A673 (cell line): Measurements from ENCODE around the gene INPP4B. TPM values are rescaled to one million over a fixed set of nuclear protein-coding genes. Genes with fewer than 3 reads are reported as not detected.

Experiments used
- BruUV-seq: library from RNA; stranded (reverse); fragments of 400-500 nt; replicated peaks from 2 replicates; lab custom pipeline; 2021; lab: Mats Ljungman, UMichigan
- CTCF ChIA-PET: fragments of 300-600 bp; sonication (Branson Sonifier 250); formaldehyde crosslinking; loops from one replicate; lab custom pipeline; 2022; ENCODE audit warnings: antibody characterized with exemption; lab: Charles Lee
- POLR2A ChIA-PET: fragments of 300-600 bp; sonication (Branson Sonifier 250); formaldehyde crosslinking; loops from one replicate; lab custom pipeline; 2022; ENCODE audit warnings: antibody characterized with exemption; ENCODE audit not compliant: low non-redundant PET; lab: Charles Lee
- DNase-seq: peaks from one replicate; pipeline ENCODE4 v3.0.0-alpha.2; 2015; ENCODE audit warnings: low spot score
- H3K27ac ChIP-seq: fragments of 200-600 bp; sonication (generic); 2 replicates; pipeline ENCODE4 v1.5.1; 2016; ENCODE audit warnings: mixed run types, low read depth, mild to moderate bottlenecking, mixed read lengths, antibody characterized with exemption, low read length; ENCODE audit not compliant: poor library complexity, severe bottlenecking
- H3K27me3 ChIP-seq: fragments of 200-600 bp; sonication (generic); replicated peaks from 2 replicates; pipeline ENCODE4 v1.6.1; 2017; ENCODE audit warnings: mixed run types, low read depth, mild to moderate bottlenecking, mixed read lengths, antibody characterized with exemption, low read length; ENCODE audit not compliant: insufficient read depth, poor library complexity
- H3K36me3 ChIP-seq: fragments of 200-600 bp; sonication (generic); 2 replicates; pipeline ENCODE4 v1.6.1; 2016; ENCODE audit warnings: mixed run types, mild to moderate bottlenecking, mixed read lengths, antibody characterized with exemption, low read length; ENCODE audit not compliant: insufficient read depth, poor library complexity, severe bottlenecking
- H3K4me1 ChIP-seq: fragments of 200-600 bp; sonication (generic); 2 replicates; pipeline ENCODE4 v1.6.1; 2017; ENCODE audit warnings: mixed run types, mild to moderate bottlenecking, mixed read lengths, antibody characterized with exemption, low read length; ENCODE audit not compliant: insufficient read depth, poor library complexity, severe bottlenecking
- H3K4me3 ChIP-seq: fragments of 200-600 bp; sonication (generic); 2 replicates; pipeline ENCODE4 v1.5.1; 2016; ENCODE audit warnings: low read depth, mixed run types, mild to moderate bottlenecking, mixed read lengths, low read length; ENCODE audit not compliant: poor library complexity, severe bottlenecking
- H3K9me3 ChIP-seq: fragments of 200-600 bp; sonication (generic); 2 replicates; pipeline ENCODE4 v1.6.1; 2016; ENCODE audit warnings: mixed run types, low read depth, mild to moderate bottlenecking, mixed read lengths, antibody characterized with exemption, low read length; ENCODE audit not compliant: poor library complexity, severe bottlenecking
- EZH2 ChIP-seq: fragments of 200-600 bp; sonication (generic); IDR thresholded peaks from 2 replicates; pipeline ENCODE4 v1.6.1; 2017; ENCODE audit warnings: borderline replicate concordance, low read depth, mild to moderate bottlenecking, mixed read lengths, antibody characterized with exemption, low read length; ENCODE audit not compliant: poor library complexity, severe bottlenecking
- intact Hi-C: fragments of 100-400 bp; cut with micrococcal nuclease; formaldehyde crosslinking; loops from one replicate; pipeline ENCODE4 v1.10.0; 2022; ENCODE audit not compliant: unreplicated experiment
- total RNA-seq: library from RNA; stranded (reverse); gene quantifications from 2 replicates; pipeline ENCODE4 v1.2.3, GENCODE V29; 2021
- TF ChIP-seq, protein P1 (sequence below): fragments of 300-800, 200-600 bp; sonication (generic); conservative IDR thresholded peaks from 2 replicates; pipeline ENCODE4 v1.5.1; 2017; ENCODE audit warnings: low read depth, mild to moderate bottlenecking, antibody characterized with exemption, low read length, moderate library complexity, mixed read lengths

INPP4B gene
- total RNA-seq, 1 experiment from 2014 or later = 13.1 TPM

DNA sequence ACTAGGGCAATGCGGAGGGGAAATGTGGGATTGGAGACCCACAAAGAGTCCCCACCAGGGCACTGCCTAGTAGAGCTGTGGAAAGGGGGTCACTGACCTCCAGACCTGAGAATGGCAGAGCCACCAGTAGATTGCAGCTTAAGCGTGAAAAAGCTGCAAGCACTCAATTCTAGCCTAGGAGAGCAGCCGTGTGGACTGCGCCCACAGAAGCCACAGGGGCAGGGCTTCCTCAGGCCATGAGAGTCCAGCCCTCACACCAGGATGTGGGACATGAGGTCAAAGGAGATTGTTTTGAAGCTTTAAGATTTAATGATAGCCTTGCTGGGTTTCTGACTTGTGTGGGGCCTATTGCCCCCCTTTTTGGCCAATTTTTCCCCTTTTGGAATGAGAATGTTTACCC lies 379.0 kb downstream of the INPP4B start:
- intact Hi-C loops = no loop called here
- no peak for TF ChIP-seq EZH2
- TF ChIP-seq, protein P1, sequence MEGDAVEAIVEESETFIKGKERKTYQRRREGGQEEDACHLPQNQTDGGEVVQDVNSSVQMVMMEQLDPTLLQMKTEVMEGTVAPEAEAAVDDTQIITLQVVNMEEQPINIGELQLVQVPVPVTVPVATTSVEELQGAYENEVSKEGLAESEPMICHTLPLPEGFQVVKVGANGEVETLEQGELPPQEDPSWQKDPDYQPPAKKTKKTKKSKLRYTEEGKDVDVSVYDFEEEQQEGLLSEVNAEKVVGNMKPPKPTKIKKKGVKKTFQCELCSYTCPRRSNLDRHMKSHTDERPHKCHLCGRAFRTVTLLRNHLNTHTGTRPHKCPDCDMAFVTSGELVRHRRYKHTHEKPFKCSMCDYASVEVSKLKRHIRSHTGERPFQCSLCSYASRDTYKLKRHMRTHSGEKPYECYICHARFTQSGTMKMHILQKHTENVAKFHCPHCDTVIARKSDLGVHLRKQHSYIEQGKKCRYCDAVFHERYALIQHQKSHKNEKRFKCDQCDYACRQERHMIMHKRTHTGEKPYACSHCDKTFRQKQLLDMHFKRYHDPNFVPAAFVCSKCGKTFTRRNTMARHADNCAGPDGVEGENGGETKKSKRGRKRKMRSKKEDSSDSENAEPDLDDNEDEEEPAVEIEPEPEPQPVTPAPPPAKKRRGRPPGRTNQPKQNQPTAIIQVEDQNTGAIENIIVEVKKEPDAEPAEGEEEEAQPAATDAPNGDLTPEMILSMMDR = no peak
- BruUV-seq = no TSS peak
- no peak for DNase-seq
- Histone ChIP-seq H3K4me1 (no peaks in the 10 kb centered on the region), H3K9me3 (no peaks in the 10 kb centered on the region), H3K36me3 (no peaks in the 10 kb centered on the region), H3K27me3 (no peaks in the 10 kb centered on the region), H3K27ac (no peak overlapping the region), H3K4me3 (no peak overlapping the region)
- CTCF ChIA-PET = no interaction called here
- POLR2A ChIA-PET = no interaction called here

DNA sequence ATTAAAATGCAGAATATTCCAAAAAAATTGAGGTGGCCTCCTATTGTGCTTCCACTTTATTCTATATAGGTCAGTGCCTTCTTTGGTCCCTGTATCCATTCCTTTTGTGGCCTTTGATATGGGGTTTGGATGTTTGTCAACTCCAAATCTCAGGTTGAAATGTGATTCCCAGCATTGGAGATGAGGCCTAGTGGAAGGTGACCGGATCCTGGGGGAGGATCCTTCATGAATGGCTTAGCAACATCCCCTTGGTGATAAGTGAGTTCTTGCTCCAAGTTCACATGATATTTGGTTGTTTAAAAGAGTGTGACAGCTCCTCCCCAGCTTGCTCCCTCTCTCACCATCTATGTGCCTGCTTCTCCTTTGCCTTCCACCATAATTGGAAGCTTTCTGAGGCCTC lies 380.6 kb downstream of the INPP4B start:
- BruUV-seq = no TSS peak
- Histone ChIP-seq H3K27me3 (no peaks in the 10 kb centered on the region), H3K9me3 (no peaks in the 10 kb centered on the region), H3K4me3 (no peak overlapping the region), H3K36me3 (no peaks in the 10 kb centered on the region), H3K4me1 (peaks cover under 1% of the 10 kb centered on the region), H3K27ac (no peak overlapping the region)
- ChIA-PET POLR2A (no interaction called here), CTCF (no interaction called here)
- no peak for DNase-seq
- TF ChIP-seq, protein P1 = no peak
- TF ChIP-seq EZH2 = no peak
- intact Hi-C loops = no loop called here

DNA sequence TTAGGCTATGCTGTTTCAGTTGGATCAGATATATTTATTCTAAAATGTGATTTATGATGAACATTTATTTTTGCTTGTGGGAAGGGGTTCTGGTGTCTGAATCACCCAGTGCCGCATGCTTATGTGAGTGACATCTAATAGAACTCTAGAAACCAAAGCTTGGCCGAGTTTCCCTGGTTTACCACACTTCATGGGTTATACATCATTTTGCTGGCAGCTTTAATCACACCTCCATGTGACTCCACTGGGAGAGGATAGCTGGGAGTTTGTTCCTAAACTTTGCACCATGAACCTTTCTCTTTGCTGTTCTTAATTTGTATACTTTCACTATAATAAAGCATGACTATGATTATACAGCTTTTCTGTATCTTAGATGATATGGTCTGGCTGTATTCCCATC lies 382.9 kb downstream of the INPP4B start:
- no peak for DNase-seq
- ChIA-PET CTCF (interaction anchor here (0.5 kb wide), 1 partner anchor 40 kb away, joined by 3 read pairs; no protein-coding TSS in a partner anchor), POLR2A (interaction anchor here (0.6 kb wide), 1 partner anchor 98 kb away, joined by 3 read pairs; no protein-coding TSS in a partner anchor)
- Histone ChIP-seq H3K27me3 (no peaks in the 10 kb centered on the region), H3K9me3 (no peaks in the 10 kb centered on the region), H3K36me3 (no peaks in the 10 kb centered on the region), H3K27ac (no peak overlapping the region), H3K4me1 (peaks cover 10% of the 10 kb centered on the region), H3K4me3 (no peak overlapping the region)
- intact Hi-C loops = no loop called here
- BruUV-seq = no TSS peak
- TF ChIP-seq EZH2 = no peak
- TF ChIP-seq, protein P1 = no peak
